Pulmonary artery endothelial cell (primary cell): ENCODE results near the gene RAB40C. TPM values are rescaled to one million over a fixed set of nuclear protein-coding genes. Genes with fewer than 3 reads are reported as not detected.

Experiments used
- DNase-seq: peaks from one replicate; pipeline ENCODE4 v3.0.0-alpha.2; 2011; ENCODE audit warnings: low read depth, low spot score
- total RNA-seq: library from RNA; depleted of rRNA; stranded (reverse); fragments of >200 nt; gene quantifications from 2 replicates; pipeline ENCODE4 v1.2.3, GENCODE V29; 2014

RAB40C gene
- total RNA-seq = 11.9 and 12.9 TPM in 2 replicates

DNA sequence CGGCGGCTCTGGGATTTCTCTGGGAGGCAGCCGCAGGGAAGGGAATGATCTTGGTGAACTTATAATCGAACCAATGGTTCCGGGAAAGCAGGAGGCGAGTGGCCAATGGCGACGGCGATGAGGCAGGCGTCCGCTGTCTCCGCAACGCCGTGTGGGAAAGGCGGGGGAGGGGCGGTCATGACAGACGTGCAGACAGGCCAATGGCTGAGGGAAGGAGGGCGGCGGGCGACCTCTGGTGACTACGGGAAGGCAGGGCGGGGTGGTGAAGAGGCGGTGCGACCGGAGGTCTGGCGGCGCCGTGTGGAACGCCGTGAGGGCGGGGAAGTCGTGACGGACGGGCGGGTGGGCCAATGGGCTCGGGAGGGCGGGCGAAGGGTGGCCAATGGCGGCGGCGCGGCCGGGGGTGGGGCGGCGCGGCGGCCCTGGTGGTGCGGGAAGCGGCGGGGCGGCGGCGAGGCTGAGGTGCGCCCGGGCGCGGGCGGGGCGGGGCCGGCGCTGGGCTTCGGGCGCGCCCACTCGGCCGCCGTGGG is at the start of gene RAB40C:
RAB40C (plus strand) TSS at position 409 of the 530 bp plus-strand sequence. CDS start 226 bp downstream, outside the sequence.
- DNase-seq = peak; percentile 94

DNA sequence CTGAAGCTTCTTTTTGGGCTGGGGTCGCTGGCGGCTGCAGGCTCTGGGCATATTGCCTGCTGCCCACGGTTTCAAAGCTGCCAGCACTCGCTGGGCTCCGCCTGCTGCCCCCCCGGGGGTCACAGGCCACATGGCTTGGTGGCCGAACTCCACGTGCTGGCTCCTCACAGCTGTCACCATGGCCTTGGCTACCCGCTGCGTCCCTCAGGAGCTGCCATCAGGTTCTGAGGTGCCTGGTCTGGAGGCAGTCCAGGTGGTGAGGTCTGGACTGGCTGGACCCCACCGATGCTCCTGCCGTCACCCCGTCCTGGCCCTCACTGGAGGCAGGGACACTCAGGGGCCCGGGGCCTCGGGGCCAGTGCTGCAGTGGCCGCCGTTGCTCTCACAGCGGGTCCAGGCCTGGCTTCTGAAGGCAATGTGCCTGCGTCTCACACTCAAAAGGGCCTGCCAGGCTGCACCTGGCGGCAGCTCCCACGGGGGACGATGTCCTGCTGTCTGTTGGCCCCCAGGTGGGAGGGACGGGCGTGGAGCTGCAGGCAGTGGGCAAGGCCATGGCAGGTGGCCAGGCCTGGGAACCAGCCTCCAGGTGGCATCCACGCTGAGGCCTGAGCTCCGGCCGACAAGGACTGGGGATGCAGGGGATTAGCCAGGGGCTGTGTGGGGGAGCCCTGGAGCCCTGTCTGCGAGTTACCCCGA is 49.1 kb upstream of the RAB40C start:
- DNase-seq = no peak

DNA sequence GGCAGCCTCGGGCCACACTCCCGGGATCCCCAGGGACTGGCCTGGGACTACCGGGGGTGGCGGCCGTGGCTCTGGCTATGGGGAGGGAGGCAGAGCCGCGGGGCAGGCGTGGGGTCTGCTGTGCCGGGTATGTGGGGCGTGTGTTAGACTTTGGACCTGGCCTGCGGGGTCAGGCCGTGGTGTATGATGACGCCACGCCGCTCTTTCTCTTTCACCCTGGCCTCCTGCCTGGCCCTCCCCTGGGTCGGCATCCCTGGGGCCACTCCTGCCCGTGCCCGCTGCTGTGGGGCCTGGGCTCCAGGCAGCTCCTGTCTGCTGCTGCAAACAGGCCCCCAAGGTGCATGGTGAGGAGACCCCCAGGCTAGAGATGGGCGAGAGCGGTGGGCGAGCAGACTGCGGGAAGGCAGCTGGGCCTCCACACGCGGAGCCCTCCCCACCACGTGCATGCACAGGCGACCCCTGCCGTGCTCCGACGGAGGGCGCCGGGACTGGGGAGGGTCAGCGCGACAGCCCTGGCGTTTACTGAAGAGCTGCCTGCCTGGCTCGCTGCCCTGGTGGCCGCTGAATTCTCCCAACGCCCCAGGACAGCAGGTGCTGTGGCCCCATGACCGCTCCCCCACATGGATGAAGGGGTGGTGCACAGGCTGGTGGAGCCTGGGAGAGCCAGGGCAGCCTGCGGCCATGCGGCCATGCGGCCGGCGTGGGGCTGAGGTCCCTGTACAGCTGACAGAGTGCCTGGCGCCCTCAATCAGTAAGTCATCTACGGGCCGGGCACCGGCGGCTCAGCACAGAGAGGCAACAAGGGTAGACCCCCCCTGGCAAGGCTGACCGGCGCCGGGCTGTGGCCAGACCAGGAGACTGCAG is 46.3 kb upstream of the RAB40C start:
- DNase-seq = no peak

GRCh38 chr16:544517-544916 is 45.3 kb upstream of the RAB40C start:
- no peak for DNase-seq

GRCh38 chr16:546909-547770 is 42.7 kb upstream of the RAB40C start:
- DNase-seq = no peak

- no peak for DNase-seq
Measured at GRCh38 chr16:548586-548985, 41.3 kb upstream of the RAB40C start.

DNA sequence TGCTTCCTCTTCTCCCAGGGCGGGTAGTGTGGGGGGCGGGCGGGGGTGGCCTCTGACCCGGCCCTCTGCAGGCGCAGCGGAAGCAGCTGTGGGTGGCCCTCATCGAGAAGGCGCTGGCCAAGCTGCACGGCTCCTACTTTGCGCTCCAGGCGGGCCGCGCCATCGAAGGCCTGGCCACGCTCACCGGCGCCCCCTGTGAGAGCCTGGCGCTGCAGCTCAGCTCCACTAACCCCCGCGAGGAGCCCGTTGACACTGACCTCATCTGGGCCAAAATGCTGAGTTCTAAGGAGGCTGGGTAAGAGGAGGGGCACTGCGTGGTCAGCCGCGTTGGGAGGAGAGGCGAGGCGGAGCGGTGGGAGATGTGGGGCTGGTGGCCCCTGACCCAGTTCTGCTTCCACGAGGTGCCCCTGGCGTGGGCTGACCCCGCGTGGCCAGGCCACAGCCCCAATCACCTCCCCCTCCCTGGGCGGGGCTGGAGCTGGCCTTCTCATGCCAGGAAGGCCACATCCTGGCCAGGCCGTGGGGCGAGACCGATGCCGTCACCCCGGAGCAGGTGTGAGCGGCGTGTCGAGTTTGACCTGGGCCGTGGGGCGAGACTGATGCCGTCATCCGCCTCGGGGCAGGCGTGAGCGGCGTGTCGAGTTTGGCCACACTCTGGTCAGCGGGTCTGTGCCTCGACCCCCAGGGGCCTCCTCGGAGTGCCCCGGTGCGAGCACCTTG is 40.2 kb upstream of the RAB40C start:
- no peak for DNase-seq

GRCh38 chr16:551210-551609 is 38.7 kb upstream of the RAB40C start:
- DNase-seq = no peak

GRCh38 chr16:552171-552570 is 37.7 kb upstream of the RAB40C start:
- no peak for DNase-seq

DNA sequence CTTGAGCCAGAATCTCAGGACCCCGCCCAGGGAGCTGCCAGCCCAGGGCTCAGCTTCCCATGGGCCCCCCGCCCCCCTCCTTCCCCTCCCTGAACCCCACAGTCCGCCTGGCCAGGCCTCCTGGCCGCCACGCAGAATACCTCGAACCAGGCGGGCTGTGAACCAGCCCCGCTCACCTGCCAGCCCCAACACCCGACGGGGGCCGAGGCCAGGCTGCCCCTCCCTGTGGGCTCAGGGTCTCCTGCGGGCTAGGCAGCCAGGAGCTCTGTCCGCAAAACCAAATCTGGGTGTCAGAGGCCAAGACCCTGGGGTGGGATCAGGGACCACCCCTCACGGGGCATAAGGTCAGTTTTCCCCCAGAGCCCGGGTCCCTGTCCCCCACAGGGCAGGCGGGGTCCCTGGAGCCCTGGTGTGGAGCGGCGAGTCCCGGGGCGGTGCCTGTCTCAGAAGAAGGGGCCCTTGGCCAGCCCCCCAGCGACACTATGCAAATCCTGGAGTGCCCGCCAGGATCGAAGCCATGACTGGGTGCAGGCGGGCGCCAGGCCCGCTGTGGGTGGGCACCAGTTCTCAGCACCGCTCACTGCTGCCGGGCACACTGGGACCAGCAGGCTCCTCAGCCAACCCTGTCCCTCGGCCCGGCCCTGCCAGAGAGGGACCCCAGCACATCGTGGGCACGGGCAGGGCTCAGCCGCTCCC is 36.1 kb upstream of the RAB40C start:
- no peak for DNase-seq

GRCh38 chr16:554297-554621 is 35.6 kb upstream of the RAB40C start:
- no peak for DNase-seq

DNA sequence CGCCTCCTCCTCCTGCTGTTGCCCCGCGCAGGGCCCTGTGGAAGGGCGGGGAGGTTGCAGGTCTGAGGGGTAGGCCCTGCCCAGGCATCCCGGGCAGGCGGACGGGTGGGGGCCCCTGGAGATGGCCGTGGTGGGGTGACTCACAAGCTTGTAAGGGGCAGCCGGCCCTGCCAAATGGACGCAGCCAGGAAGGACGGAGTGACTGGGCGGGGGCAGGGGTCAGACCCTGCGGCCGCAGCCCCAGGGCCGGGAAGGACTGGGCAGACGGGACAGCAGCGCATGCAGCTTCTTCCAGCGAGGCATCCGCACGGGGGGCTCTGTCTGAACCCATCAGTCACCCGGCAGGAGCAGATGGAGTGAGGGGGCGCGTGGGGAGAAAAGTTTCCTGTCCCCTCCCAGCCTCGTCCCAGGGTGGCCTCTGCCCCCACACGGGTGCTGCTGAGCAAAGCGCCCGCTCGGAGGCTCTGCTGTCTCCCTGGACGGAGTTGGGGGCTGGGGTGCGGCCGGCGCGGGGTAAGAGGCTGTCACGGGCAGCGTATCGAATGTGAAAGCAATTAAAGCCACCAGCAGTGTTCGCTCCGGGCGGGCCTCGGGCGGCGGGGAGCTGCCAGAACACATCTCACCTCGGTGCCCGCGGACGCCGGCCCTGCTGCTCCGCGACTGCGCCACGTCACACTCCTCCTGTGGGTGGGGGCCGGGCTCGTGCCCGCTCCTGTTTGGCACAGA is 35.1 kb upstream of the RAB40C start:
- no peak for DNase-seq

DNA sequence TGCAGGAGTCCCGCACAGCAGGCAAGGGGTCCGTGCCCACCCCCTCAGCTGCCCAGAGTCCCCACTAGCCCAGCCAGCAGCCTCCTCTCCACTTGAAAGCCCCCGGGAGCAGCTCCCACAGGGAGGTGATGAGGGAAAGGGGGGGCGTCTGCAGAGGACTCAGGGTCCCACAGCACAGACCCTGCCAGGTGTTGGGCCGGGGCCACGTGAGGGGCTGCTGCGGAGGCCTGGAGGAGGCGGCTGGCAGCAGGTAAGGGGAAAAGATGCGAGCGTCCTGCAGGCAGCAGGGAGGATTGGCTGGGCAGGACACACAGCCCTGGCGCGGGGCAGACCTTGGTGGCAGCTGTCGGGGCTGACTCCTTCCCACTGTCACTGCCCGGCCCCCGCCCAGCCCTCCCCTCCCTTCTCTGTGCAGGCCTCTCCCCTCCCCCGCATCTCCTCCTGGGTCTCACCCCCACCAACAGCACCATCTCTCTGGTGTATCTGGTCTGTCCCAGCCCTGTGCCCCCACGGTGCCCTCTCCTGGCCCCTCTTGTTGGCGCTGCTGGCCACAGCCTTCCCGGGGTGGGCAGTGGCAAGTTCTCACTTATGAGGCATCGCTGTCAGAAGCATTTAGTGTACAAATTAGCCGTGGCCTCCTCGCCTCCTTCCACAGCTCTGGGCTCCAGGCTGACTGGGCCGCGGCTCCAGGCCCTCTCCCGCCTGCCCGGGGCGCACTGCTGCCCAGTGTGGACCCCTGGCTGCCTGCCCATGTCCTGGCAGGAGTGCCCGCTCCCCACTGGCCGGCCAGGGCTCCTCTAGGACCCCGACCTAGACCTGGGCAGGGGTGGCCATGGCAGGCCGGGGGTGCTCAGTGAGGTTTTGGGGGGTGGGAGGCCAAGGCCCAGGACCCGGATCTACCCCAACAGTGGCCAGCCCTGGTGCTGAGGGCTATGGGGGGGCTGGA is 34.1 kb upstream of the RAB40C start:
- no peak for DNase-seq

DNA sequence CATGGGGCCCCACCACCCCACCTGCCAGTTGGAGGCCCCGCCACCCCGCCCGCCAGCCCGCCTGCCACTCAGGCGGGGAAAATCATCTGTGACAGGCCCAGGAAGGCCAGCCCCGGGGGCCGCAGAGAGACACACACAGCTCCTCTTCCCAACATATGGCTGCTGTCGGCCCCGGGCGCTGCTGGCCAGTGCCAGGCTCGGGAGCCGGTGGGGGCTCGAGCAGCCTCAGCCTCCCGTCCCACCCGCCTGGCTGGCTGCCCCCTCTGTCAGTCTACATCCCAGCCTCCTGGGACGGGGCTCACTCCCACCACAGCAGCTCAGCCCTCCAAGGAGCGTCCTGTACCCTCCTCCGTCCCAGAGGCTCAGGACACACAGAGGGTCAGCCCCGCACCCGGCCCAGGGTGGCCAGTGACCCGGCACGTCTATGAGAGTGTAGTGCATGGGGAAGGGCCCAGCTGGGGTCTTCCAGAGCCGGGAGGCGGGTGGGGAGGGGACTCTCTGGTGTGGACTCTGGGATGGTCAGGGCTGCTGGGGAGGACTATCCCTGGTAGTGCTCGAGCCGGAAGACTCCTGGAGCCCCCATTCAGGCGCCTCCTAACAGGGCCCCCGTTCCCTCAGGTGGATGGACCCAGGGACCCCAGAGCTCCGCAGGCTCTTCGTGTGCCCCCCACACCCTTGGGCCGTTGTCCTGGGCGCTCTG is 33.2 kb upstream of the RAB40C start:
- DNase-seq = no peak

GRCh38 chr16:557463-558297 is 32.2 kb upstream of the RAB40C start:
- DNase-seq = no peak

GRCh38 chr16:558298-559020 is 31.4 kb upstream of the RAB40C start:
- DNase-seq = no peak
